H4 (cell line): ENCODE data around the gene RAB14. TPM values are rescaled to one million over a fixed set of nuclear protein-coding genes. Genes with fewer than 3 reads are reported as not detected.
"Not testable (repeated sequence)": the region's sequence is repeated elsewhere in the genome, so short reads cannot be mapped to it uniquely, and the experiment has no call there.

Experiments
- DNase-seq: peaks from one replicate; pipeline ENCODE4 v3.0.0-alpha.2; 2015; ENCODE audit warnings: low spot score
- total RNA-seq: library from RNA; depleted of rRNA; stranded (reverse); fragments of >200 nt; shearing (Covaris generic); gene quantifications from 2 replicates; pipeline ENCODE4 v1.2.3, GENCODE V29; 2014; rRNA removed

The RAB14 gene
- total RNA-seq, 1 experiment from 2014 or later = 30.7 TPM

- DNase-seq = peak; percentile 63
These were observed 45.4 kb downstream of the RAB14 start for GRCh38 chr9:121156263-121156731.

DNA sequence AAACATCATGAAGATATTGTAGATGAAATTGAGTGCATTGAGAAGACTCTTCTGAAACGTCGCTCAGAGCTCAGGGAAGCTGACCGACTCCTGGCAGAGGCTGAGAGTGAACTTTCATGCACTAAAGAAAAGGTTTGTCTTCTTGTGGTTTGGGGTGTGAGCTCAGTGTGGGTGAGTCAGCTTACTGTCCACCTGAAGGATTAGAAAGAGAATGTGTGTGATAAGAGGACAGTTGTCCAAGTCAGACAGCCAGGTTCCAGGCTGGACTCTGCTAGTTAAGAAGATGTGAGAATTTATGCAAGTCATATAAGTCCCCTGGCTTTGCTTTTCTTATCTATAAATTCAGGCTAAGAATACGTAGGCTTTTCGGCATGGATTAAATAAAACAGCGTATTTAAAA lies 46.9 kb downstream of the RAB14 start:
- peak; percentile 31 for DNase-seq

GRCh38 chr9:121153642-121154041 lies 48.0 kb downstream of the RAB14 start:
- DNase-seq = no peak

DNA sequence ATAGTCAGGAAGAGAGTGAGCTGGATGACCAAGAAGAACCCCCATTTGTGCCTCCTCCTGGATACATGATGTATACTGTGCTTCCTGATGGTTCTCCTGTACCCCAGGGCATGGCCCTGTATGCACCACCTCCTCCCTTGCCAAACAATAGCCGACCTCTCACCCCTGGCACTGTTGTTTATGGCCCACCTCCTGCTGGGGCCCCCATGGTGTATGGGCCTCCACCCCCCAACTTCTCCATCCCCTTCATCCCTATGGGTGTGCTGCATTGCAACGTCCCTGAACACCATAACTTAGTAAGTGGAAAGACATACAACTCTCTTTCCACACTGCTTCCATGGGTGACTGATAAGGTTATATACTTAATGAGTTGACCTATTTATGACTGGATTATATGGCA lies 51.5 kb downstream of the RAB14 start:
- no peak for DNase-seq

DNA sequence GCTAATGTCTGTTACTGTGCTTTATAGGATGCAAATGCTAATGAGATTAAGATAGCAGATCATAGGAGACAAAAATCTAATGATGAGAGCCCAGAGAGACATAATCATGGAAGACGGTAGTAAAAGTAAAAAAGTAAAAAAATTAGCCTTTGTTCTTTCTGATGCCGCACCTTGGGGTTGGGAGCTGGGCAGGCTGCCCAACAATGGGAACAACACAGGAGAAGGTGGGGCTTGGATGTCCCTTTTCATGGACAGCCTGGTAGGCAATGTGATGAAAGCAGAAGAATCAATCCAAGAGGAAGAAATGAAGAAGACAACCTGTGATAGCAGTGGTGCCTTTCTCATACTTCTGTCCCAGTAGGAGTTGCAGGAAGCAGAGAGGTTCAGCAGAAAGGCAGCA lies 57.2 kb downstream of the RAB14 start:
- DNase-seq = no peak

DNA sequence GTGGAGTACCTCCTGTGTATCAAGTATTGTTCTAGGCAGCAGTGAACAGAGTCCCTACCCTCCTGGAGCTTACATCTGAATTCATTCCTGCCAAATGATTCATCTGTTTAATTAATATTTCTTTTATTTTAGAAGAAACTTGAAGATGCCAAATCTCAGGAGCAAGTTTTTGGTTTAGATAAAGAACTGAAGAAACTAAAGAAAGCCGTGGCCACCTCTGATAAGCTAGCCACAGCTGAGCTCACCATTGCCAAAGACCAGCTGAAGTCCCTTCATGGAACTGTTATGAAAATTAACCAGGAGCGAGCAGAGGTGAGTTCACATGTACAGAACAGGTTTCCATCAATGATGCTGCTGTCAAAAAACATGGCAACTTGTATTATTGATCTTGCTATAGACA lies 57.9 kb downstream of the RAB14 start:
- no peak for DNase-seq

DNA sequence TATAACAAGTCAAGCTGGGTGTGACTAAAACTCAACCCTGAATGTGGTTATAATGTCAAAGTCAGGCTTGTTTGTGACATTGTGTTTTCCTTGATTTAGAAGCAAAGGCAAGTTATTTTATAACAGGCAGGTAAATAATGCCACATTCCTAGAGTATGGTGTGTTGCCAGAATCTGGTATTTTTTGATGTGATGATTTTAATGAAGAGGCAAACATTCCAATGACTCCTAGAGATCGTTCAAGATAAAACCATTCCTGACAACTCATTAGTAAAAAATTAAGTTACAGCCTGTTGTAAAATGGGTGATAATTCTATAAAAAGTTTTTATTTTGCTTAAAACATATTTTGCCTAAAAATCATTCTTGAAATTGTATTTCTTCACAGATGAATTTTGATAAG lies 60.0 kb downstream of the RAB14 start:
- DNase-seq = no peak

DNA sequence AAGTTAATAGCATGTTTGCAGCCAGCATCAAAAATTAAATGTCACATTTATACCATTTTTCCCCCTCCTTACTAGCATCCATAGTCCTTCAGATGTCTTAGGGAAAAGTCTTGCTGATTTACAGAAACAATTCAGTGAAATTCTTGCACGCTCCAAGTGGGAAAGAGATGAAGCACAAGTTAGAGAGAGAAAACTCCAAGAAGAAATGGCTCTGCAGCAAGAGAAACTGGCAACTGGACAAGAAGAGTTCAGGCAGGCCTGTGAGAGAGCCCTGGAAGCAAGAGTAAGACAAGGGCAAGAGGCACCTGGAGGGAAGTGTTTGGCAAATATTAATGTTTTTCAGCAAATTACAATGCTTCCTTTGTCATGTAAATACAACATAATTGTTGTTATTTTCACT lies 60.4 kb downstream of the RAB14 start:
- no peak for DNase-seq

GRCh38 chr9:121140162-121140561 lies 61.5 kb downstream of the RAB14 start:
- no peak for DNase-seq

- no peak for DNase-seq
These were observed 62.7 kb downstream of the RAB14 start for GRCh38 chr9:121138973-121139372.

DNA sequence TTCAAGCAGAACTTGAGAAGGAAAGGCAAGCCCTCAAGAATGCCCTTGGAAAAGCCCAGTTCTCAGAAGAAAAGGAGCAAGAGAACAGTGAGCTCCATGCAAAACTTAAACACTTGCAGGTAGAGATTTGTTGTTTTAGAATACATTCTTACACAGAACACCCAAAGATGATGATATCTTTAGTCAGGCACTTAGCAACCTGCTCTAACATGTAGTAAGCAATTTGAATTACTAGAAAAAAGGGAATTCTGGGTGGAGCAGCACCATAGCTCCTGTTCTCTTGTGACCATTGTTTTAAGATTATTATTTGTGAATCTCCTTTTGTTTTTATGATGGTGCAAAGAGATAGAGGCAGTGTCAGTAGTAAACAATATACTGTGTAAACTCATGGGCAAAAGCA lies 63.1 kb downstream of the RAB14 start:
- no peak for DNase-seq

DNA sequence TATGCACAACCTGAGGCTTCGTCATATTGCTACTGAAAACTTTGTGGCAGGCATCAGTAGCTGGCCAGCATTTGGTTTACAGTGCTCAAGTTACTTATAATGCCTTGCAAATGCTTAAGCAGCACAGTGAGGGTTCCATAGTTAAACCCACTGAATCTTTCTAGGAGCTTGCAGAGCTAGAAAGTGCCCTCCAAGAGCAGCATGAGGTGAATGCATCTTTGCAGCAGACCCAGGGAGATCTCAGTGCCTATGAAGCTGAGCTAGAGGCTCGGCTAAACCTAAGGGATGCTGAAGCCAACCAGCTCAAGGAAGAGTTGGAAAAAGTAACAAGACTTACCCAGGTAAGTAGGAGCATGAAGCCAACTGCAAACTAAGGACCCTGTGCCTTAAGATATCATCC lies 66.0 kb downstream of the RAB14 start:
- no peak for DNase-seq

- no peak for DNase-seq
These were observed 68.4 kb downstream of the RAB14 start for GRCh38 chr9:121133104-121133816.

- DNase-seq = not testable (repeated sequence)
These were observed 72.3 kb downstream of the RAB14 start for GRCh38 chr9:121129384-121129783.

Other genes starting within 250 kb of the RAB14 start
- 3.6 and 4.5 TPM in 2 replicates for gene C5, start 151.6 kb downstream of the RAB14 start, total RNA-seq
- gene CNTRL, start 126.9 kb downstream of the RAB14 start, total RNA-seq = 7.9 and 8.6 TPM in 2 replicates
- 125 and 137 TPM in 2 replicates for gene GSN, start 66.3 kb upstream of the RAB14 start, total RNA-seq
- 38.2 and 47.0 TPM in 2 replicates for gene STOM, start 168.4 kb upstream of the RAB14 start, total RNA-seq